ENCODE measurements around the gene CADM2.

The CADM2 gene

GRCh38 chr3:85264381-85264780 is 305.6 kb downstream of the CADM2 start:
- Histone ChIP-seq H3K9ac (ENCODE audit: low read length) (no peak overlapping the region), H3K79me2 (ENCODE audit: insufficient read depth, low read length) (no peaks in the 10 kb centered on the region), H3K9me3 (ENCODE audit: low read length) (no peaks in the 10 kb centered on the region), H3K4me3 (ENCODE audit: low read depth, low read length, poor library complexity, severe bottlenecking) (no peak overlapping the region), H3K9me2 (ENCODE audit: low read depth, low read length) (no peaks in the 10 kb centered on the region), H3K36me3 (ENCODE audit: insufficient read depth, low read length) (no peaks in the 10 kb centered on the region), H2AFZ (ENCODE audit: low read length) (no peak overlapping the region), H3K4me1 (ENCODE audit: insufficient read depth, low read length, severe bottlenecking) (no peaks in the 10 kb centered on the region), H3K27me3 (ENCODE audit: insufficient read depth, low read length) (no peaks in the 10 kb centered on the region), H4K20me1 (ENCODE audit: insufficient read depth, low read length) (no peaks in the 10 kb centered on the region), H3K27ac (ENCODE audit: low read depth, low read length, poor library complexity, severe bottlenecking) (no peak overlapping the region), H3F3A (ENCODE audit: insufficient read depth, low read length) (no peaks in the 10 kb centered on the region), H3K4me2 (ENCODE audit: low read length) (no peak overlapping the region)
- TF ChIP-seq CTCF (IDR thresholded peaks at IDR 0.05; ENCODE audit: low read length) (no peak), EZH2 (IDR thresholded peaks at IDR 0.05; ENCODE audit: borderline replicate concordance, low read length) (no peak)

- Histone ChIP-seq H4K20me1 (ENCODE audit: insufficient read depth, low read length) (no peaks in the 10 kb centered on the region), H3K4me2 (ENCODE audit: low read length) (no peak overlapping the region)
- TF ChIP-seq EZH2 (IDR thresholded peaks at IDR 0.05; ENCODE audit: borderline replicate concordance, low read length): no peak
- TF ChIP-seq CTCF (IDR thresholded peaks at IDR 0.05; ENCODE audit: low read length): no peak
These were observed 311.7 kb downstream of the CADM2 start for GRCh38 chr3:85270488-85270887.

GRCh38 chr3:85271911-85272310 is 313.1 kb downstream of the CADM2 start:
- H3K4me1 ChIP-seq (ENCODE audit: insufficient read depth, low read length, severe bottlenecking): no peaks in the 10 kb centered on the region
- H3K36me3 ChIP-seq (ENCODE audit: insufficient read depth, low read length): no peaks in the 10 kb centered on the region
- H4K20me1 ChIP-seq (ENCODE audit: insufficient read depth, low read length): no peaks in the 10 kb centered on the region
- no peak overlapping the region for H3K4me2 ChIP-seq (ENCODE audit: low read length)
- H3K27ac ChIP-seq (ENCODE audit: low read depth, low read length, poor library complexity, severe bottlenecking): no peak overlapping the region
- TF ChIP-seq EZH2 (IDR thresholded peaks at IDR 0.05; ENCODE audit: borderline replicate concordance, low read length): no peak
- no peak for TF ChIP-seq CTCF (IDR thresholded peaks at IDR 0.05; ENCODE audit: low read length)
- no peaks in the 10 kb centered on the region for H3K9me2 ChIP-seq (ENCODE audit: low read depth, low read length)
- H3K9me3 ChIP-seq (ENCODE audit: low read length): no peaks in the 10 kb centered on the region
- no peak overlapping the region for H2AFZ ChIP-seq (ENCODE audit: low read length)
- no peak overlapping the region for H3K4me3 ChIP-seq (ENCODE audit: low read depth, low read length, poor library complexity, severe bottlenecking)
- H3K9ac ChIP-seq (ENCODE audit: low read length): no peak overlapping the region
- H3K27me3 ChIP-seq (ENCODE audit: insufficient read depth, low read length): no peaks in the 10 kb centered on the region
- no peaks in the 10 kb centered on the region for H3K79me2 ChIP-seq (ENCODE audit: insufficient read depth, low read length)
- no peaks in the 10 kb centered on the region for H3F3A ChIP-seq (ENCODE audit: insufficient read depth, low read length)

More at GRCh38 chr3:85270488-85270887, 311.7 kb downstream of the CADM2 start:
- Histone ChIP-seq H3K36me3 (ENCODE audit: insufficient read depth, low read length) (no peaks in the 10 kb centered on the region), H3F3A (ENCODE audit: insufficient read depth, low read length) (no peaks in the 10 kb centered on the region), H3K4me3 (ENCODE audit: low read depth, low read length, poor library complexity, severe bottlenecking) (no peak overlapping the region), H3K79me2 (ENCODE audit: insufficient read depth, low read length) (no peaks in the 10 kb centered on the region), H3K9me3 (ENCODE audit: low read length) (no peaks in the 10 kb centered on the region), H3K9me2 (ENCODE audit: low read depth, low read length) (no peaks in the 10 kb centered on the region), H3K27me3 (ENCODE audit: insufficient read depth, low read length) (no peaks in the 10 kb centered on the region), H3K9ac (ENCODE audit: low read length) (no peak overlapping the region), H3K4me1 (ENCODE audit: insufficient read depth, low read length, severe bottlenecking) (no peaks in the 10 kb centered on the region), H2AFZ (ENCODE audit: low read length) (no peak overlapping the region), H3K27ac (ENCODE audit: low read depth, low read length, poor library complexity, severe bottlenecking) (no peak overlapping the region)
